ENCODE measurements around the gene NCBP2.

Gene NCBP2

DNA sequence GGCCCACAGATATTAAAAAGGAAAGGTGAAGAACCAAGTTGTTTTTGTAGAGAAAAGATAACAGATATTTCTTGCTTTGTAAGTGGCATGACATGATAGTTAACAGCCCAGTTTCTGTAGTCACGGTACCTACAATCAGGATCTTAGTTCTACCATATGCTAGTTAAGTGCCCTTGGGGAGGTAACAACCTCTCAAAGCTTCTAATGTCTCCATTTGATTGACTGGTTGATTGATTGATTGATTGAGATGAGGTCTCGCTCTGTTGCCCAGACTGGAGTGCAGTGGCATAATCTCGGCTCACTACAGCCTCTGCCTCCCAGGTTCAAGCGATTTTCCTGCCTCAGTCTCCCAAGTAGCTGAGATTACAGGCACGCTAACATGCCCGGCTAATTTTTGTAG is 46.1 kb downstream of the NCBP2 start:
- H4K20me1 ChIP-seq (ENCODE audit: low read depth, low read length): peaks cover 3% of the 10 kb centered on the region; the same call in 1 of the 2 replicates
- H3K36me3 ChIP-seq (ENCODE audit: low read length): peaks cover 11% of the 10 kb centered on the region; the same call in 1 of the 2 replicates
- H3F3A ChIP-seq (ENCODE audit: insufficient read depth): peaks cover 7% of the 10 kb centered on the region; the same call in 1 of the 2 replicates
- peaks cover 57% of the 10 kb centered on the region for H3K79me2 ChIP-seq (ENCODE audit: insufficient read depth, low read length)
- H2AFZ ChIP-seq (ENCODE audit: low read depth, low read length, severe bottlenecking): no peak overlapping the region
- no peak for TF ChIP-seq EZH2phosphoT487 (conservative IDR thresholded peaks at IDR 0.05; ENCODE audit: low read length)
- TF ChIP-seq, protein P1, sequence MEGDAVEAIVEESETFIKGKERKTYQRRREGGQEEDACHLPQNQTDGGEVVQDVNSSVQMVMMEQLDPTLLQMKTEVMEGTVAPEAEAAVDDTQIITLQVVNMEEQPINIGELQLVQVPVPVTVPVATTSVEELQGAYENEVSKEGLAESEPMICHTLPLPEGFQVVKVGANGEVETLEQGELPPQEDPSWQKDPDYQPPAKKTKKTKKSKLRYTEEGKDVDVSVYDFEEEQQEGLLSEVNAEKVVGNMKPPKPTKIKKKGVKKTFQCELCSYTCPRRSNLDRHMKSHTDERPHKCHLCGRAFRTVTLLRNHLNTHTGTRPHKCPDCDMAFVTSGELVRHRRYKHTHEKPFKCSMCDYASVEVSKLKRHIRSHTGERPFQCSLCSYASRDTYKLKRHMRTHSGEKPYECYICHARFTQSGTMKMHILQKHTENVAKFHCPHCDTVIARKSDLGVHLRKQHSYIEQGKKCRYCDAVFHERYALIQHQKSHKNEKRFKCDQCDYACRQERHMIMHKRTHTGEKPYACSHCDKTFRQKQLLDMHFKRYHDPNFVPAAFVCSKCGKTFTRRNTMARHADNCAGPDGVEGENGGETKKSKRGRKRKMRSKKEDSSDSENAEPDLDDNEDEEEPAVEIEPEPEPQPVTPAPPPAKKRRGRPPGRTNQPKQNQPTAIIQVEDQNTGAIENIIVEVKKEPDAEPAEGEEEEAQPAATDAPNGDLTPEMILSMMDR (IDR thresholded peaks at IDR 0.05; ENCODE audit: insufficient read depth, low read length, poor library complexity, severe bottlenecking): no peak
- no peak overlapping the region for H3K4me3 ChIP-seq (ENCODE audit: insufficient read depth, low read length, poor library complexity, severe bottlenecking)
- H3K4me2 ChIP-seq (ENCODE audit: low read depth, low read length, poor library complexity, severe bottlenecking): no peak overlapping the region
- no peaks in the 10 kb centered on the region for H3K9me3 ChIP-seq (ENCODE audit: insufficient read depth, low read length)
- H3K27me3 ChIP-seq (ENCODE audit: low read length): no peaks in the 10 kb centered on the region
- no peak overlapping the region for H3K27ac ChIP-seq (ENCODE audit: low read depth, low read length)
- no peak overlapping the region for H3K9ac ChIP-seq (ENCODE audit: low read length)
- no peaks in the 10 kb centered on the region for H3K9me2 ChIP-seq (replicated peaks; ENCODE audit: insufficient read depth, low read length)

- Histone ChIP-seq H3K9ac (ENCODE audit: low read length) (no peak overlapping the region), H3K79me2 (ENCODE audit: insufficient read depth, low read length) (peaks cover 64% of the 10 kb centered on the region), H3K36me3 (ENCODE audit: low read length) (peaks cover 3% of the 10 kb centered on the region; the same call in 1 of the 2 replicates), H3K9me3 (ENCODE audit: insufficient read depth, low read length) (no peaks in the 10 kb centered on the region), H3K4me2 (ENCODE audit: low read depth, low read length, poor library complexity, severe bottlenecking) (no peak overlapping the region), H3K27ac (ENCODE audit: low read depth, low read length) (no peak overlapping the region), H3K4me3 (ENCODE audit: insufficient read depth, low read length, poor library complexity, severe bottlenecking) (no peak overlapping the region), H3K9me2 (replicated peaks; ENCODE audit: insufficient read depth, low read length) (no peaks in the 10 kb centered on the region), H3K27me3 (ENCODE audit: low read length) (no peaks in the 10 kb centered on the region), H3F3A (ENCODE audit: insufficient read depth) (peaks cover 6% of the 10 kb centered on the region; the same call in 1 of the 2 replicates), H4K20me1 (ENCODE audit: low read depth, low read length) (peaks cover 3% of the 10 kb centered on the region; the same call in 1 of the 2 replicates), H2AFZ (ENCODE audit: low read depth, low read length, severe bottlenecking) (no peak overlapping the region)
- TF ChIP-seq, protein P1 (IDR thresholded peaks at IDR 0.05; ENCODE audit: insufficient read depth, low read length, poor library complexity, severe bottlenecking): no peak
- TF ChIP-seq EZH2phosphoT487 (conservative IDR thresholded peaks at IDR 0.05; ENCODE audit: low read length): no peak
Observed at GRCh38 chr3:196894557-196895295, 47.6 kb downstream of the NCBP2 start.

- Histone ChIP-seq H3K79me2 (ENCODE audit: insufficient read depth, low read length) (peaks cover 63% of the 10 kb centered on the region), H3F3A (ENCODE audit: insufficient read depth) (no peaks in the 10 kb centered on the region), H4K20me1 (ENCODE audit: low read depth, low read length) (no peaks in the 10 kb centered on the region), H3K27me3 (ENCODE audit: low read length) (no peaks in the 10 kb centered on the region), H2AFZ (ENCODE audit: low read depth, low read length, severe bottlenecking) (no peak overlapping the region), H3K4me2 (ENCODE audit: low read depth, low read length, poor library complexity, severe bottlenecking) (no peak overlapping the region), H3K36me3 (ENCODE audit: low read length) (no peaks in the 10 kb centered on the region), H3K4me3 (ENCODE audit: insufficient read depth, low read length, poor library complexity, severe bottlenecking) (no peak overlapping the region), H3K27ac (ENCODE audit: low read depth, low read length) (no peak overlapping the region), H3K9me2 (replicated peaks; ENCODE audit: insufficient read depth, low read length) (no peaks in the 10 kb centered on the region), H3K9ac (ENCODE audit: low read length) (no peak overlapping the region), H3K9me3 (ENCODE audit: insufficient read depth, low read length) (no peaks in the 10 kb centered on the region)
- TF ChIP-seq, protein P1 (IDR thresholded peaks at IDR 0.05; ENCODE audit: insufficient read depth, low read length, poor library complexity, severe bottlenecking): no peak
Observed at GRCh38 chr3:196889844-196890708, 52.3 kb downstream of the NCBP2 start.

Measured in SU-DHL-6 (cell line).